Stimulated activated CD4-positive, alpha-beta T cell treated with anti-CD3 and anti-CD28 coated beads, TNF-alpha, amount 100 ng/mL, for 1 hour (primary cell): ENCODE results near the gene KCNK7.
A peak's percentile ranks its signal among the peaks of the same experiment; 100 is the strongest.
"Not testable (repeated sequence)": the region's sequence is repeated elsewhere in the genome, so short reads cannot be mapped to it uniquely, and the experiment has no call there.

Experiments used
- DNase-seq, 3 donors: peaks; one replicate each; pipeline ENCODE4 v3.0.0-alpha.2; 2020; ENCODE audit warnings: low read depth in 3 of 3, low spot score in 1 of 3

Gene KCNK7, protein sequence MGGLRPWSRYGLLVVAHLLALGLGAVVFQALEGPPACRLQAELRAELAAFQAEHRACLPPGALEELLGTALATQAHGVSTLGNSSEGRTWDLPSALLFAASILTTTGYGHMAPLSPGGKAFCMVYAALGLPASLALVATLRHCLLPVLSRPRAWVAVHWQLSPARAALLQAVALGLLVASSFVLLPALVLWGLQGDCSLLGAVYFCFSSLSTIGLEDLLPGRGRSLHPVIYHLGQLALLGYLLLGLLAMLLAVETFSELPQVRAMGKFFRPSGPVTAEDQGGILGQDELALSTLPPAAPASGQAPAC

DNA sequence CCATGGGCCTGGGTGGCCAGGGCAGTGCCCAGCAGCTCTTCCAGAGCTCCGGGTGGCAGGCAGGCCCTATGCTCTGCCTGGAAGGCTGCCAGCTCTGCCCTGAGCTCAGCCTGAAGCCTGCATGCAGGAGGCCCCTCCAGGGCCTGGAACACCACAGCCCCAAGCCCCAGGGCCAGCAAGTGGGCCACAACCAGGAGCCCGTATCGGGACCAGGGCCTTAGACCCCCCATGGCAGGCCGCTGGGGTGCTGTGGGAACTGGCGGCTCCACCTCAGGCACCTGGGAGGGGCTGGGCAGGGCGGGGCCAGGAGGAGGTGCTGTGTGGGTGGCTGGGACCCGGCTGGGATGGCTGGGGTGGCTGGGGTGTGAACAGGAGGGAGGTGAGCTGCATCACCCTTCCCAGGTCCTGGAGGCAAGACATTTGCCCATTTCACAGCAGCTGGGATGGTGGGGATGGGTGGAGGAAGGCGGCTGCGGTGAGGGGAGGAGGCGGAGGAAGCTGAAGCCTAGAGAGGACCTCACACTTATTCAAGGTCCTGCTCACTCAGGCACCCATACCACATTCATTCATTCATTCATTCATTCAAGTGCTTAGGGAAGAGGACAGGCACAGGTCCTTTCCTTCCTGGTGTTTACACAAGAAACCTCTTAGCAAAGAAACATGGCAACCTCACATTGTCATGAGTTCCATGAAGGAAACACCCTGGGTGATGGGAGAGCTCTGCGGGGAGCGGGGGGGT is at the start of gene KCNK7:
TSS of gene KCNK7 (minus strand) at position 258 of the 739 bp plus-strand sequence. CDS start at position 230, 28 bp downstream.
- DNase-seq: no peak

DNA sequence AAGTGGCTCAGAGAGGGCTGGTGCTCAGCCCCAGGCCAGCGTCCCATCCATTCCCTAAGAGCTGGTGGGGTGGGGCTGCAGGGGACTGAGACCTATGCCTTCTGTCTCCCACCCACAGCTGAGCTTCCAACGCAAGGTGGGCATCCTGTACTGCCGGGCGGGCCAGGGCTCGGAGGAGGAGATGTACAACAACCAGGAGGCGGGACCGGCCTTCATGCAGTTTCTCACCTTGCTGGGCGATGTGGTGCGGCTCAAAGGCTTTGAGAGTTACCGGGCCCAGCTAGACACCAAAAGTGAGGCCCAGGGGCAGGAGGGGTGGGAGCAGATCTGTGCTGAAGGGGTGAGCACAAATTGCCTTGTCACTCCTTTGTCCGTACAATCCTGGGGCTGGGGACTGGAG is 49.2 kb upstream of the KCNK7 start:
- no peak for DNase-seq

DNA sequence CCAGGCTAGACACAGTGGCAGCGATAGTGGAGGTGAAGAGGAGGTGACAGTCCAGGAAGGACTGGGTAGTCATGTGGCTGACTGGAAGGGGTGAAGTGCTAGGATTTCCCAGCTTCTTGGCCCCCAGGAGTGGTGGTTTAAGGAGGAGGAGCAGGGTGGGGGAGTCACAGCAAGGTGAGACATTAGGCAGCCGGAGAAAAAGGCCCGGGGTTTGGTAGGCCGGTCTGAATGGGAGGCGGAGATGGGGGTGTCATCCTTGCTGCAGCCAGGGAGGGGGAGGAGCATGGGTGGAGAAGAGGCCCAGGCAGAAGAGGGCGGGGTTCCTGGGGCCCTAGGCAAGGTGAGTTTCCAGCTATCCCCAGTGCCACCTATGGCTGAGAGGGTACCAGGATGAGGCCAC is 48.4 kb upstream of the KCNK7 start:
- no peak for DNase-seq

DNA sequence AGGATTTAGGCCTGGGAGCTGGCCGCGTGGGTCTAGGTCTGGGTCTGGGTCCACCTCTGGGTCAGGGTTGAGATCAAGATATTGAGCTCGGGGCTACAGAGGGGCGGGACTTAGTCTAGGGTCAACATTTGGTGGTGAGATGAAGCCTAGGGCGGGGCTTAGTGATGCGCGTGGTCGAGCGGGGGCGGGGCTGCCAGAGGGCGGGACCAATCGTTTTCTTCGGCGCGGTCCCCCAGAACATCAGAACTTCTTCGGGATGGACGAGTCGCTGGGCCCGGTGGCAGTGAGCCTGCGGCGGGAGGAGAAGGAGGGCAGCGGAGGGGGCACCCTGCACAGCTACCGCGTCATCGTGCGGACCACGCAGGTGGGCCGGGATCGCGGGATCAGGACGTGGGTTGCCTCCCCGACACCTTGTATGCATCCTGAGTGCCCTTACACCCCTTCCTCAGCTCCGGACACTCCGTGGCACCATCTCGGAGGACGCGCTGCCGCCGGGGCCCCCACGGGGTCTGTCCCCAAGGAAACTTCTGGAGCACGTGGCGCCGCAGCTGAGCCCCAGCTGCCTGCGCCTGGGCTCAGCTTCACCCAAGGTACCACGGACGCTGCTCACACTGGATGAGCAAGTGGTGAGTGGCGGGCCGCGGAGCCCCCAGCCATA is 46.5 kb upstream of the KCNK7 start:
- DNase-seq: no peak

DNA sequence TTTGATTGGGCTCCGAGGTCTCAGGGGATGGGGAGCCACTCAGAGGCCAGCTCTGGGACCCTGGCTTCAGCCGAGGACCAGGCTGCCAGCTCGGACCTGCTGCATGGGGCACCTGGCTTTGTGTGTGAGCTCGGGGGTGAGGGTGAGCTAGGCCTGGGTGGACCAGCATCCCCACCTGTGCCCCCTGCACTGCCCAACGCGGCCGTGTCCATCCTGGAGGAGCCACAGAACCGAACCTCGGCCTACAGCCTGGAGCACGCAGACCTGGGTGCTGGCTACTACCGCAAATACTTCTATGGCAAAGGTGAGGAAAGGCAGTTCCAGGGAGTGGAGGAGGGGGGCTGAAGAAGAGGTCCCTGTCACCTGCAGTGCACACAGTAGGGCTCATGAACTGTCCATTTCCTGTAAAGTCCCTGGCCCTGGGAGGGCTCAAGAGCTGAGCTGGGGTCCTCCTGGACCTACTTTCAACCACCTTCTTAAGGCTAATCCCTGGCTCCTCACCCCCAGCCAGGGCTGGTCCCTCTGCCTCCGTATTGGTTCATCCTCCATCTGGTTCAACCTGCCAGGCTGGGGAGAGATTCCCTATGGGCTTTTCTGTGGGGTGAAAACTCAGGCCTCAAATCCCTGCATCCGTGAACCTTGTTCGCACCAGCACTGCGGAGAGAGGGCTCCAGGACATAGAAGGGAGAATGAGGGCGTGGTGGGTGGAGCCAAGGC is 45.9 kb upstream of the KCNK7 start:
- DNase-seq: no peak

DNA sequence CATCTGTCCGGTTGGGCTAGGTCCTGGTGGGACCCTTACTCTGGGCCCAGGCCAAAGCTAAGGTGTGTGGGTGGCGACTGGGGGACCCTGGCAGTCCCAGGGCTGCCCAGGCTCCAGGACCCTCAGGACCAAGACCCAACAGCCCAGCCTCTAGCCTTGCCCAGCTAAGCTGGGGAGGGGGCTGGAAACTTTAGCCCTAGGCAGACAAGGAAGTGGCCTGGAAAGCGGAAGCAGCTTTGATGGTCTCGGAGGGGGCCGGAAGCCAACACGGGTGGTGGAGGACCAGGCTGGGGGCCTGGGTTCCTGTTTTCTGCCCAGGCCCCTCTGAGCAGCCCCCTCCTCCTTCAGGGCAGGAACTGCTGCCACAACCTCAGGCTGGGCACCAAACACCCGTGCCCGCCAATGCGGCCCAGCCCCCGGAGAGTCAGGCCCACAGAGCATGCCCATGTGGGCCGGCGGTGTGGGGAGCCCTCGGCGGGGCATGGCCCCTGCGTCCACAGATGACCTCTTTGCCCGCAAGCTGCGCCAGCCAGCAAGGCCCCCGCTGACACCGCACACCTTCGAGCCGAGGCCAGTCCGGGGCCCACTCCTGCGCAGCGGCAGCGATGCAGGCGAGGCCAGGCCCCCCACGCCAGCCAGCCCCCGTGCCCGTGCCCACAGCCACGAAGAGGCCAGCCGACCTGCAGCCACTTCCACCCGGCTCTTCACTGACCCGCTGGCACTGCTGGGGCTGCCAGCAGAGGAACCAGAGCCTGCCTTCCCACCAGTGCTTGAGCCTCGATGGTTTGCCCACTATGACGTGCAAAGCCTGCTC is 45.1 kb upstream of the KCNK7 start:
- DNase-seq: no peak

DNA sequence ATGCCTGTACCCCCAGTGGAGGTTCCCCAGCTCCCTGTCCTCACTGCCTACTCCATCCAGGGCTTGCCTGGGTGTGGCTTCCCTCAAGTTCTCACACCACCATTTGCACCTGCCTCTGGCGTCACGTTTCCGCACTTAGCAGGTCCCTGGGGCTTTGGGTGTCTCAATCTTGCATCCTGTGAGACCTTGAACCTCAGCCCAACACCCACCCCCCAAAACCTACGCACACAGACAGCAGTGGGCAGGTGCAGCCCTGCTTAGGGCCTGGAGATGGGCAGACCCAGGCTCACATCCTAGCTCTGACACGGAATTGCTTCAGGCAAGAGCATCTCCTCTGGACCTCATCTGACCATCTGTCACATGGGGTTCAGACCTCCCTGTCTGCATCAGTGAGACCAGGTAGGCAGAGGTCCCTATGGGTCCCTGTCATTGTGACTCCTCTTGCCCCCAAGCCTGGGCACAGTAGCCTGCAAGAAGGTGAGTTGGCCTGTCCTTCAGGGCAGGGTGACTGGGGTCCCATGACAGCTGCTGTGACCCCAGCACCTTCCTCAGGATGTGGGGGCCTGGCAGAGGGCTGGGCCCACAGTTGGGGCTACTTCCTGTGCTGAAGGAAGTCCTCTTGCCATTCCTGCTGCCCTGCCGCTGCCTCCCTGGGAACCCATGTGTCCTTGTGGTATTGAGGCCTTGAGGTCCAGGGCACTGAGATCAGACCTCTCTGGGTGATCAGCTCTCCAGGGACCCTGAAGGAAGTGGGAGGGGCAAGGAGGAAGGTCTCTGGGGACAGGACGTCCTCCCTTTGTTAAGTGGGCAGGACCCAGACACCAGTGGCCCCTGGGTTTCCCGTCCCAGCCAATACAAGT is 44.3 kb upstream of the KCNK7 start:
- peak in 1 of 3 donors; percentile 49 for DNase-seq

DNA sequence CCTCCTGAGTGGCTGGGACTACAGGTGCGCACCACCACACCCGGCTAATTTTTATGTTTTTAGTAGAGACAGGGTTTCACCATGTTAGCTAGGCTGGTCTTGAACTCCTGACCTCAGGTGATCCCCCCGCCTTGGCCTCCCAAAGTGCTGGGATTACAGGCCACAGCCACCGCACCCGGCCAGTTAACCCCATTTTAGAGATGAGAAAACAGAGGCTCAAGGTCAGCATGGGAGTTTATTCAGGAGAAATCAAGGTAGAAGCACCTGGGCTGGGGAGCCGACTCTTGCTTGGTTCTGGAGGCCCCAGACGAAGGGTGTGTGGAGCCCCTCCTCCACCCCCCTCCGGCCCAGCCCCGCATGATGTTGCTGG is 43.6 kb upstream of the KCNK7 start:
- DNase-seq: not testable (repeated sequence)

DNA sequence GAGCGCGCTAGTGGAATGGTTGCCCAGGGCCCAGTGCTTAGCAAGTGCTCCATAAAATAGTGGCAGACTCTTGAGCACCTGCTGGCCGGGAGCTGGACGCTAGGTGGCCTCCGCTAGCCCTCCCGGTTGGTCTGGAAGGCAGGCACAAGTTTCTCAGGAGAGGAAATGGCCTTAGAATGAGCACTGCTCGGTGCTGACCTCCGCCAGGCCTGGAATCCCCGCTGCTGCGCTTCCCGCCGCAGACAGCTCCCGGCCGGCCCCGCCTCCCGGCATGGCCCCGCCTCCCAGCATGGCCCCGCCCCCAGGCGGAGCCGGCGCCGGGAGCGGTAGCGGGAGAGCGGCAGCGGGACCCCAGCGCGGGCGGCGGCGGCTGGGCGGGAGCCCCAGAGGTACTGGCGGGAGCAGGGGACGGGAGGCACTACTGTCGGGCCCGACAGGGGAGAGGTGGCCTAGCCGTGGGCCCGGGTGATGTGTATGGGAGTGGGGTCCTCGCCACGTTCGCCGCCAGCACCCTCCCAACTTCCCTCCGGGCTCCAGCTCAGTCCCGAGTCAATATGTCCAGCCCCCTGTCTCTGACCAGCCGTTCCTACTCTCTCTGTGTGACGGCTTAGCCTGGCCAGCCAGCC is 42.3 kb upstream of the KCNK7 start, which contains the start of gene SIPA1:
TSS of gene SIPA1 (plus strand) at position 308 of the 626 bp plus-strand sequence. CDS start 2,821 bp downstream, outside the sequence.
- peak in 2 of 3 donors; percentile 52 to 77 for DNase-seq

DNA sequence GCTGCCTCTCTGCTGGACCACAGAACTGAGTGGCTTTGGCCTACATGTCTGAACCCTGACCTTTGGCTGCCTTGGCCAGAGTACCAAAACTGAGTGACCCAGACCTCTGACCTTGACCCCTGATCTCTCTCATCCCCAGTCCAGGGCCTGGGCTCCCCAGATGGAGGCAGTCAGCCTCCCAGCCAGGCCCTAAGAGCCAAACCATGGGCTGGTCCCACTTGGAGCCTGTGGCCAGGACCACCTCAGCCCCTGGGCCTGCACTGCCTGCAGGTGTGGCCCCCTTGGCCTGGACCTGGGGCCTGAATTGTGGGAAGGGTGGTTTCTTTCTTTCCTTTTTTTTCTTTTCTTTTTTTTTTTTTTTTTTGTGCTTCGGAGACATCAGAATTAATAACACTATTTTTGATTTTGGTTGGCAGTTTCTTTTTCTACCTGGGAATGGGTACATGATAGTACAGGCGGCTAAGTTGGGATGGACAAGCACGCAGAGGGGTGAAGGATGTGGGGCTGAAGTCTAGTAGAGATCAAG is 41.5 kb upstream of the KCNK7 start:
- no peak for DNase-seq

DNA sequence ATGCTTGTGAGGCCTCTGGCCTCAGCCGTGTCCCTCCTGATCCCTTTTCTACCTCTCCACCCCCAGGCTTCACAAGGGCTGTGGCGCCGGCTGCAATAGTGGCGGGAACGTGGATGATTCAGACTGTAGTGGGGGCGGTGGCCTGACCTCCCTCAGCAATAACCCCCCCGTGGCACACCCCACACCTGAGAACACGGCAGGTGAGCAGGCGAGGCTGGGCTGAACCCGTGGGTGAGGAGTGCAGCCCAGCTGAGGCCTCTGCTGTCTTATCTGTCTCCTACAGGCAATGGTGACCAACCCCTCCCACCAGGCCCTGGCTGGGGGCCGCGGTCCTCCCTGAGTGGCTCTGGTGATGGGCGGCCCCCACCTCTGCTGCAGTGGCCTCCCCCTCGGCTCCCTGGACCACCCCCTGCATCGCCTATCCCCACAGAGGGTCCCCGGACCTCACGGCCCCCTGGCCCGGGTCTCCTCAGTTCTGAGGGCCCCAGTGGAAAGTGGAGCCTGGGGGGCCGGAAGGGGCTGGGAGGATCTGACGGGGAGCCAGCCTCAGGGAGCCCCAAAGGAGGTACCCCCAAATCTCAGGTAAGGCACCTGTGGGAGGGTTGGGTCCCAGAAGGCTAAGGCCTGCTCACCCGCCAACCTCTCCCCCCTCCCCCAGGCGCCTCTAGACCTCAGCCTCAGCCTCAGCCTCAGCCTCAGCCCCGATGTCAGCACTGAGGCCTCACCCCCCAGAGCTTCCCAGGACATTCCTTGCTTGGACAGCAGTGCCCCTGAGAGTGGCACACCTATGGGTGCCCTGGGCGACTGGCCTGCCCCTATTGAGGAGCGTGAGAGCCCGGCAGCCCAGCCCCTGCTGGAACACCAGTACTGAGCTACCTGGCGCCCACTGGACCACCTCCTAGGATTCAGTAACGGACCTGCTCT is 40.8 kb upstream of the KCNK7 start:
- no peak for DNase-seq

DNA sequence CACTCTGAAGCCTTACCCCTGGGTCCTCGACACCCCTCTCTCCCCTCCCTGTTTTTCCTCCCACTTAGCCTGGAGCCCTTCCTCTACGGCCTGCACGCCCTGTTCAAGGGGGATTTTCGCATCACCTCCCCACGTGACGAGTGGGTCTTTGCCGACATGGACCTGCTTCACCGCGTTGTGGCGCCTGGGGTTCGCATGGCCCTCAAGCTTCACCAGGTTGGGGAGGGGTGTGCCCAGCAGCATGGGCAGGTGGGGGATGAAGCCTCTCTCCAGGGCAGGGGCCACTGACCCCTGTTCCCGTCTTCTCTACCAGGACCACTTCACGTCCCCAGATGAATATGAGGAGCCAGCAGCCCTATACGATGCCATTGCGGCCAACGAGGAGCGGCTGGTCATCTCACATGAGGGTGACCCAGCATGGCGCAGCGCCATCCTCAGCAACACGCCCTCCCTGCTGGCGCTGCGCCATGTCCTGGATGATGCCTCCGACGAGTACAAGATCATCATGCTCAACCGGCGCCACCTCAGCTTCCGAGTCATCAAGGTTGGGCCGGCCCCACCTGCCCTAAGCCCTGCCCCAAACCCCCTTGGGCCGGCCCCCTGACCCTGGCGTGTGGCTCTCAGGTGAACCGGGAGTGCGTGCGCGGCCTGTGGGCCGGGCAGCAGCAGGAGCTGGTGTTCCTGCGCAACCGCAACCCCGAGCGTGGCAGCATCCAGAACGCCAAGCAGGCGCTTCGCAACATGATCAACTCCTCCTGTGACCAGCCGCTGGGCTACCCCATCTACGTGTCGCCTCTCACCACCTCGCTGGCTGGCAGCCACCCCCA is 39.5 kb upstream of the KCNK7 start:
- DNase-seq: no peak

DNA sequence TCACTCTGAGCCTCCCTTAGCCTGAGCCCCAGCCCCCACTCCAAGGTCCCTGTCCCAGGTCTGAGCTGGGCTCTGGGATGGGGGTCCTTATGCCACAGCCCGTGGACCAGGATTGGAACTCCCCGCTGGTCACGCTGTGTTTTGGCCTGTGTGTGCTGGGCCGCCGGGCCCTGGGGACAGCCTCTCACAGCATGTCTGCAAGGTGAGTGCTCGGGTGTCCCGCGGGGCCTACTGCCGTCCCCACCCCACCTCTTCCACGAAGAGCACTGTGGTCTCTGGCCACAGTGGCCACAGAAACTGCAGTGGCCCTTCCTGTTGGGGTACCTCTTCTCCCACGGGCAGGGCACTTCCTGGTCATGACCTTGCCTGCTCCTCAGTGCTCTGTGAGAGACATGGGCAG is 38.8 kb upstream of the KCNK7 start:
- DNase-seq: no peak

DNA sequence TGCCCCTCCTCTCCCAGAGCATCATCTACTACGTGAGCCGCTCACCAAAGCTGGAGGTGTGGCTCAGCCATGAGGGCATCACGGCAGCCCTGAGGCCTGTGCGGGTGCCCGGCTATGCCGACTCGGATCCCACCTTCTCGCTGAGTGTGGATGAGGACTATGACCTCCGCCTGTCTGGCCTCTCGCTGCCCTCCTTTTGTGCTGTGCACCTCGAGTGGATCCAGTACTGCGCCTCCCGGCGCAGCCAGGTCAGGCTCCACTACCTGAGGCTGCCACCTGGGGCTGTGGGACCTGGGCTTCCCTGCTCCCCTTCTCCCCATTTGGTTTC is 38.5 kb upstream of the KCNK7 start:
- no peak for DNase-seq

DNA sequence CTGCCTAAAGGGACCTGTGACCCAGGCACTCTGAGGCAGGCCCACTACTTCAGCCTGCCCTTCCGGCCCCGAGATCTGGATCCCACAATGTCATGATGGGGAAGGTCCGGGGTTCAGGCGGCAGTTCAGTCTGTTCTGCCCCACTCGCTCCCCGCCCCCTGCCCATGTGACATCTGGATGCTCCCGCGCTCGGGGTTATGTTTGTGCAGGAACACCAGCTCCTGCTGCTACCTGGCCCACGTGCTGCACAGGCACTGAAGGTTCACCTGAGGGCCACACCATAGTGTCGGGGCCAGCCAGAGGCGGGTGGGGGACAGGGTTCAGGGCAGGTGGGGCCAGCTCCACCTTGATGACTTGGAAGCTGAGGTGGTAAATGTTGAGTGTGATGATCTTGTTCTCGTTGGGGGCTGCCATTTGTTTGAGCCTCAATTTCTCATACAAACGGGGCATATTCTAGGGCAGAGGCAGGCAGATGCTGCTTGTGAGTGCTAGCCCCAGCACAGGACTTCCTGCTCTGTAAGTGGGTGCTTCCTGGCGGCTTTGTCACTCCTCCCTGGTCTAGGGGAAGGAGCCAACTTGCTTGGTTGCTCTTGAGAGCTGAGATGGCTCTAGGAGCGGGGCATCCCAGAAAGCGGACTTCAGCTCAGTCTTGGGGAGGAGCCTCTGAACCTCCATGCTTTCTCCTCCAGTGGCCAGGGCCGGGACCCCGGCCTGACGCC is 37.9 kb upstream of the KCNK7 start:
- DNase-seq: no peak

DNA sequence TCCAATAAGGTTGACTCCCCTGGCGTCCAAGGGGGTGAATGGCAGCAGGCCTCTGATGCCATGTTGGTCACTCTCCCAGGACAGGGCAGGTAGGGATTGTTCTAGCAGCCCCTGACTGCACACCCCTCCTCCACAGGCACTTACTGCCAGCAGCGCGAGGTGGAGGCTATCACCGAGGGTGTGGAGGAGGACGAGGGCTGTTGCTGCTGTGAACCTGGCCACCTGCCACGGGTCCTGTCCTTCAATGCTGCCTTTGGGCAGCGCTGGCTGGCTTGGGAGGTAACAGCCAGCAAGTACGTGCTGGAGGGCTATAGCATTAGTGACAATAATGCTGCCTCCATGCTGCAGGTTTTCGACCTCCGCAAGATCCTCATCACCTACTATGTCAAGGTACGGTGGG is 34.6 kb upstream of the KCNK7 start:
- no peak for DNase-seq

DNA sequence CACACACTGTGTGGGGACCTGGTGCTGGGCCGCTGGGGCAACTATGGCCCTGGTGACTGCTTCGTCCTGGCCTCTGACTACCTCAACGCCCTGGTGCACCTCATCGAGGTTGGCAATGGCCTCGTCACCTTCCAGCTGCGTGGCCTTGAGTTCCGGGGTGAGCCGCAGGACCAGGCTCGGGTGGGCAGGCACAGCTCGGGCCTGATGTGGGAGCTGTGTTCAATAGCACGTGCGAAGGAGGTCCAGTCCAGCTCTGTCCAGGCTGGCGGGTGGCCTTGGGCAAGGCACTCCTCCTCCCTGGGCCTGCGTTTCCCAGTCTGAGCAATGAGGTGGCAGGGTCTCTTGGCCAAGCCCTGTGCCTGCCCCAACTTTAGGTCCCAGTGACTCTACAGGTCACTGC is 34.0 kb upstream of the KCNK7 start:
- no peak for DNase-seq
